Parathyroid adenoma (tissue), 2 donors: Measurements from ENCODE around the gene UBE2QL1.

Source experiments
- H2AFZ ChIP-seq: fragments of 300-600 bp; sonication (generic); one replicate; pipeline ENCODE4 v1.7.0; 2017; ENCODE audit warnings: antibody characterized with exemption, mild to moderate bottlenecking
- H3K27ac ChIP-seq: fragments of 300-600 bp; sonication (generic); one replicate; pipeline ENCODE4 v1.7.0; 2017
- H3K27me3 ChIP-seq: fragments of 300-600 bp; sonication (generic); one replicate; pipeline ENCODE4 v1.7.0; 2017; ENCODE audit warnings: low read length; ENCODE audit not compliant: control insufficient read depth, insufficient read depth
- H3K36me3 ChIP-seq: fragments of 300-600 bp; sonication (generic); one replicate; pipeline ENCODE4 v1.7.0; 2017; ENCODE audit warnings: low read length; ENCODE audit not compliant: control insufficient read depth, insufficient read depth
- H3K4me1 ChIP-seq: fragments of 300-600 bp; sonication (generic); one replicate; pipeline ENCODE4 v1.7.0; 2017; ENCODE audit warnings: control low read depth
- H3K4me2 ChIP-seq: fragments of 300-600 bp; sonication (generic); one replicate; pipeline ENCODE4 v1.7.0; 2017; ENCODE audit warnings: low read length
- H3K4me3 ChIP-seq: fragments of 300-600 bp; sonication (generic); one replicate; pipeline ENCODE4 v1.7.0; 2017; ENCODE audit warnings: low read depth, low read length
- H3K79me2 ChIP-seq: fragments of 300-600 bp; sonication (generic); one replicate; pipeline ENCODE4 v1.7.0; 2017; ENCODE audit warnings: control low read depth
- H3K9ac ChIP-seq: fragments of 300-600 bp; sonication (generic); one replicate; pipeline ENCODE4 v1.7.0; 2017; ENCODE audit warnings: mild to moderate bottlenecking
- H3K9me3 ChIP-seq: fragments of 300-600 bp; sonication (generic); one replicate; pipeline ENCODE4 v1.7.0; 2017; ENCODE audit warnings: low read length; ENCODE audit not compliant: control insufficient read depth
- TF ChIP-seq, protein P1 (sequence below): fragments of 300-600 bp; sonication (generic); IDR thresholded peaks from one replicate; pipeline ENCODE4 v1.7.0; 2017; ENCODE audit warnings: antibody characterized with exemption, mild to moderate bottlenecking
- donor health status: primary hyperparathyroidism.

UBE2QL1 gene

DNA sequence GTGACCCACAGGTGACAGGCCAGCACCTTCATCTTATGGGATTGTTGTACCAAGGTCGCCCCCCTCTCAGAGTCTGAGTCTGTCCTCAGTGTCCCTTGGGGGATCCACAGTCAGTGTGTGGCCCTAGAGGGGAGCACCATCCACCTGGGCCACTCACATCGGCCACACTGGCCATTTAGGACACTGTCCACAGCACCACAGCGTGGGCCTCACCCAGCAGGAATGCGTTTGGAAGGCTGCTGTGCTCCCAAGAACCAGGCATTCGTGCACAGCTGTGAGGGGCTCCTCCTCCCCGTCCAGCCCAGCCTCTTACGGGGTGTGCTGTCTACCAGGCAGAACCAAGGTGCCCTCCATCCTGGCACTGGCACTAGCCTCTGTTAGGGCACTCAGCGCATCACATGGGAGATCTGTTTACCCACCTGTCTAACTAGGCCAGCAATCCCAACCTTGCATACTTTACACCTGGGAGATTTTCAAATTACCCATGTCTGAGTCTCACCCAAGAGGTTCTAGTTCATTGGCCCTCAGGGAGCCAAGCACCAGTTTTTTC, 24.5 kb upstream of the UBE2QL1 start:
- Histone ChIP-seq H3K4me2 (no peak overlapping the region), H3K27me3 (no peaks in the 10 kb centered on the region), H3K9ac (no peak overlapping the region), H3K27ac (no peak overlapping the region), H3K4me3 (no peak overlapping the region), H3K9me3 (no peaks in the 10 kb centered on the region), H3K4me1 (no peaks in the 10 kb centered on the region), H2AFZ (no peak overlapping the region), H3K79me2 (no peaks in the 10 kb centered on the region), H3K36me3 (no peaks in the 10 kb centered on the region)
- TF ChIP-seq, protein P1, sequence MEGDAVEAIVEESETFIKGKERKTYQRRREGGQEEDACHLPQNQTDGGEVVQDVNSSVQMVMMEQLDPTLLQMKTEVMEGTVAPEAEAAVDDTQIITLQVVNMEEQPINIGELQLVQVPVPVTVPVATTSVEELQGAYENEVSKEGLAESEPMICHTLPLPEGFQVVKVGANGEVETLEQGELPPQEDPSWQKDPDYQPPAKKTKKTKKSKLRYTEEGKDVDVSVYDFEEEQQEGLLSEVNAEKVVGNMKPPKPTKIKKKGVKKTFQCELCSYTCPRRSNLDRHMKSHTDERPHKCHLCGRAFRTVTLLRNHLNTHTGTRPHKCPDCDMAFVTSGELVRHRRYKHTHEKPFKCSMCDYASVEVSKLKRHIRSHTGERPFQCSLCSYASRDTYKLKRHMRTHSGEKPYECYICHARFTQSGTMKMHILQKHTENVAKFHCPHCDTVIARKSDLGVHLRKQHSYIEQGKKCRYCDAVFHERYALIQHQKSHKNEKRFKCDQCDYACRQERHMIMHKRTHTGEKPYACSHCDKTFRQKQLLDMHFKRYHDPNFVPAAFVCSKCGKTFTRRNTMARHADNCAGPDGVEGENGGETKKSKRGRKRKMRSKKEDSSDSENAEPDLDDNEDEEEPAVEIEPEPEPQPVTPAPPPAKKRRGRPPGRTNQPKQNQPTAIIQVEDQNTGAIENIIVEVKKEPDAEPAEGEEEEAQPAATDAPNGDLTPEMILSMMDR, result no peak

DNA sequence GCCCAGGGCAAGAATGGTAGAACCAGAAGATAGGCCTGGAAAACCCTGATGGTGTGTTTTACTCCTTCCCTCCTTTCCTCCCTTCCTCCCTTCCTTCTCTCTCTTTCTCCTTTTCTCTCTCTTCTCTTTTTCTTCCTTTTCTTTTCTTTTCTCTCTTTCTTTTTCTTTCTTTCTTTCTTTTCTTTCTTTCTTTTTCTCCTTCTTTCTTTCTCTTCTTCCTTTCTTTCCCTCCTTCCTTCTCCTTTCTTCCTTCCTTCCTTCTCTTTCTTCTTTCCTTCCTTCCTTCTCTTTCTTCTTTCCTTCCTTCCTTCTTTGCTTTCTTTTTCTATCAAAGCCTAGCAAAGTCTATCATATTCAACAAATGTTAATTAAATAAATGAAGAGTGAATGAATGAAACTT, 24.0 kb upstream of the UBE2QL1 start:
- no peaks in the 10 kb centered on the region for H3K27me3 ChIP-seq
- H3K27ac ChIP-seq, result no peak overlapping the region
- no peaks in the 10 kb centered on the region for H3K36me3 ChIP-seq
- H3K4me1 ChIP-seq, result no peaks in the 10 kb centered on the region
- no peak overlapping the region for H2AFZ ChIP-seq
- H3K9me3 ChIP-seq, result no peaks in the 10 kb centered on the region
- H3K4me3 ChIP-seq, result no peak overlapping the region
- TF ChIP-seq, protein P1, result no peak
- H3K79me2 ChIP-seq, result no peaks in the 10 kb centered on the region
- no peak overlapping the region for H3K4me2 ChIP-seq
- no peak overlapping the region for H3K9ac ChIP-seq

DNA sequence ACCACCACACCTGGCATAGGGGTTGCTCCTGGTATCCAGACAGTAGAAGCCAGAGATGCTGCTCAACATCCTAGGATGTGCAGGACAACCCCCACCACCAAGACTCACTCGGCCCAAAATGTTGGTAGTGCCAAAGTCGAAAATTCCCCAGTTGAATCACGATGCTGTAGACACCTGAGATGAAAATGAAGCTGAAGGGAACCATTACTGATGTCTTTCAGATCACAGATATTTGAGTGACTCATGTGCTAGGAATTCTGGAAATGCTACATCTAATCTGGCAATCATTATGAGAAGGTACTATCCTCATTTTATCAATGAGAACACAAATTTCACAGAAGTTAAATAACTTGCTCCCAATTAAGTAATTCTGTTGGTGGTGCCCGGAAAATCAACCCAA, 21.0 kb upstream of the UBE2QL1 start:
- no peak overlapping the region for H2AFZ ChIP-seq
- no peak overlapping the region for H3K9ac ChIP-seq
- H3K4me3 ChIP-seq, result no peak overlapping the region
- no peak overlapping the region for H3K27ac ChIP-seq
- no peaks in the 10 kb centered on the region for H3K9me3 ChIP-seq
- H3K4me2 ChIP-seq, result no peak overlapping the region
- H3K27me3 ChIP-seq, result no peaks in the 10 kb centered on the region
- no peaks in the 10 kb centered on the region for H3K79me2 ChIP-seq
- TF ChIP-seq, protein P1, result no peak
- H3K4me1 ChIP-seq, result no peaks in the 10 kb centered on the region
- H3K36me3 ChIP-seq, result no peaks in the 10 kb centered on the region

DNA sequence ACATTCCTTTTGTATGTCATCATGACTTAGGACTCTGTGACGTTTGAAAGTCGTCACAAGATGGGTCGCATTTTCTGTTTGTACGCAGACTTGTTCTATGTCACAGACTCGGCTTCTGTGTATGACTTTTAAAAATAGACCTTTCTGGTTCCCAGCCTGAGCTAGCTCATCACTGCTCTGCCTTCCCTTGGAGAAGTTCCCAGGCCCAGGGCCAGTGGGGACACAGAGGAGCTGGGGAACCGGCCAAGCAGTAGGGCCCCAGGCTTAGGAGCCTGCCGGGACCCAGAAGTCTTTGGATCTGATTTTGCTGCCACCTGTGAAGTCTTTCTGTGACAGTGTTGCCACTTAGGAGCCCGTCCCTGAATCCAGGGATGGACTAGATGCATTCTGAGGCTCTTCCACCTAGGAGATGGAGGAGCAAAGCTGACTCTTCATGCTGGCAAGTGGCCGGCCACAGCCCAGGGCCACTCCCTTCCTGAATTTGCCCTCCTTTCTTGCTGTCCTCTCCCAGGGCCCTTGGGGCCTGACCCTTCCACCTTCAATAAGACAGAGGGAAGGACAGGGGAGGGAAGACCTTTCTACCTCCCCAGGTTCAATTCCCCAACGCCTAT, 18.1 kb upstream of the UBE2QL1 start:
- no peak overlapping the region for H3K27ac ChIP-seq
- no peaks in the 10 kb centered on the region for H3K27me3 ChIP-seq

More for the DNA sequence above, 18.1 kb upstream of the UBE2QL1 start:
- Histone ChIP-seq H2AFZ (no peak overlapping the region), H3K4me1 (no peaks in the 10 kb centered on the region), H3K79me2 (no peaks in the 10 kb centered on the region), H3K4me3 (no peak overlapping the region), H3K9me3 (no peaks in the 10 kb centered on the region), H3K36me3 (no peaks in the 10 kb centered on the region), H3K4me2 (no peak overlapping the region), H3K9ac (no peak overlapping the region)
- TF ChIP-seq, protein P1, result no peak
